Middle frontal gyrus (tissue), 1 donor: ENCODE measurements around the gene IQCK.
"Not testable (repeated sequence)": the region's sequence is repeated elsewhere in the genome, so short reads cannot be mapped to it uniquely, and the experiment has no call there.

Source experiments
- DNase-seq: peaks from one replicate; pipeline ENCODE4 v3.0.0-alpha.2; 2015; ENCODE audit warnings: low spot score; ENCODE audit errors: extremely low spot score

IQCK gene

GRCh38 chr16:19699472-19699871 is 18.6 kb upstream of the IQCK start:
- DNase-seq, result no peak

GRCh38 chr16:19700319-19700781 is 17.7 kb upstream of the IQCK start:
- no peak for DNase-seq

- DNase-seq, result no peak
Measured at GRCh38 chr16:19701091-19701490, 17.0 kb upstream of the IQCK start.

- DNase-seq, result no peak
Measured at GRCh38 chr16:19703172-19703889, 14.7 kb upstream of the IQCK start.

GRCh38 chr16:19704321-19705145 is 13.5 kb upstream of the IQCK start:
- no peak for DNase-seq

GRCh38 chr16:19705146-19705501 is 12.9 kb upstream of the IQCK start:
- DNase-seq, result no peak

- no peak for DNase-seq
Measured at GRCh38 chr16:19705843-19706242, 12.2 kb upstream of the IQCK start.

GRCh38 chr16:19706846-19707245 is 11.2 kb upstream of the IQCK start:
- DNase-seq, result no peak

GRCh38 chr16:19707569-19708295 is 10.3 kb upstream of the IQCK start:
- no peak for DNase-seq

GRCh38 chr16:19708296-19709205 is 9.5 kb upstream of the IQCK start:
- no peak for DNase-seq

GRCh38 chr16:19709381-19710136 is 8.5 kb upstream of the IQCK start:
- DNase-seq, result no peak

- DNase-seq, result no peak
Measured at GRCh38 chr16:19710191-19710908, 7.7 kb upstream of the IQCK start.

GRCh38 chr16:19710991-19711545 is 7.0 kb upstream of the IQCK start:
- DNase-seq, result no peak

- DNase-seq, result no peak
Measured at GRCh38 chr16:19711643-19712042, 6.4 kb upstream of the IQCK start.

GRCh38 chr16:19712418-19713058 is 5.5 kb upstream of the IQCK start:
- DNase-seq, result no peak

- no peak for DNase-seq
Measured at GRCh38 chr16:19713697-19714096, 4.4 kb upstream of the IQCK start.

- DNase-seq, result no peak
Measured at GRCh38 chr16:19715566-19715965, 2.5 kb upstream of the IQCK start.

GRCh38 chr16:19716183-19716582 is 1.9 kb upstream of the IQCK start:
- no peak for DNase-seq

GRCh38 chr16:19716728-19717127 is 1.3 kb upstream of the IQCK start:
- not testable (repeated sequence) for DNase-seq
